ENCODE measurements around the gene TMEM250.

DNA sequence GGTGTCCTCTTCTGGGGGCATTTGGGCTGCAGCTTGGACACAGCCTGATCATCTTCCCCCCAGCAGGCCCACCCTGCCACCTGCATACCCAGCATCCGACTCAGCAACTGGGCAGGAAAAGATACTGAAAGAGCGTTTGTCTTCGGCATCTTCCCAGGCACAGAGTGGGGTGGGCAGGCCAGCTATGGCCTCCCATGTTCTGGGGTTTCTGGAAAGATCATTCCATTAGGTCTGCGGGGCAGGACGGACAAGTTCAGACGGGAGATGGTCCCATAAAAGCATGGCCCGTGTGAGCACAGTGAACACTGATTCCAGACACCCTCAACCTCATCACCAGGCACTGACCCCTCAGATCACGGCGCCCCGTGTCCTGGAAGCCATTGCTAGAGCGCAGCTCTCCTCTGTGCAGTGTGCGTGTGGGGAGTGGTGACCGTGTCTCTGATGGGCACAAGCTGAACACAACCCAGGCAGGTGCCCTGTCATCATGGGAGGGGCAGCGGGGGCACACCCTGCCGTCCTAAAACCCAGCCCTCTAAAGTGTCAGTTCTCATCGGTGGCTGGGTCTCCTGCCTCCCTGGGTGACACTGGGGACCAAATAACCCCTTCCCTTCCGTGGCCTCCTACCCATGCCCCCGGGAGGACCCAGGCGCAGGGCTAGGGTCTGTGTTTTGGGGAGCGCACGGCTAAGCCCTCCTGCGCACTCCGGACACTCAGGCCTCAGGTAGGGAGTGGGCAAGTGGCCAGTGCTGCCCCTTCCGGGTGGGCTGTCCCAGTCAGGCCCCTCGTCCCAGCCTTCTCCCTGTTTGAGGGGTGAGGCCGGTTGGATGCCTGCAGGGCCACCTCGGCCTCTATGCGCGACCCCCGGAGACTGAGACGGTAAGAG, 13.2 kb upstream of the TMEM250 start:
- TF ChIP-seq, protein P1, sequence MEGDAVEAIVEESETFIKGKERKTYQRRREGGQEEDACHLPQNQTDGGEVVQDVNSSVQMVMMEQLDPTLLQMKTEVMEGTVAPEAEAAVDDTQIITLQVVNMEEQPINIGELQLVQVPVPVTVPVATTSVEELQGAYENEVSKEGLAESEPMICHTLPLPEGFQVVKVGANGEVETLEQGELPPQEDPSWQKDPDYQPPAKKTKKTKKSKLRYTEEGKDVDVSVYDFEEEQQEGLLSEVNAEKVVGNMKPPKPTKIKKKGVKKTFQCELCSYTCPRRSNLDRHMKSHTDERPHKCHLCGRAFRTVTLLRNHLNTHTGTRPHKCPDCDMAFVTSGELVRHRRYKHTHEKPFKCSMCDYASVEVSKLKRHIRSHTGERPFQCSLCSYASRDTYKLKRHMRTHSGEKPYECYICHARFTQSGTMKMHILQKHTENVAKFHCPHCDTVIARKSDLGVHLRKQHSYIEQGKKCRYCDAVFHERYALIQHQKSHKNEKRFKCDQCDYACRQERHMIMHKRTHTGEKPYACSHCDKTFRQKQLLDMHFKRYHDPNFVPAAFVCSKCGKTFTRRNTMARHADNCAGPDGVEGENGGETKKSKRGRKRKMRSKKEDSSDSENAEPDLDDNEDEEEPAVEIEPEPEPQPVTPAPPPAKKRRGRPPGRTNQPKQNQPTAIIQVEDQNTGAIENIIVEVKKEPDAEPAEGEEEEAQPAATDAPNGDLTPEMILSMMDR (IDR thresholded peaks at IDR 0.05): no peak
- TF ChIP-seq, protein P2, sequence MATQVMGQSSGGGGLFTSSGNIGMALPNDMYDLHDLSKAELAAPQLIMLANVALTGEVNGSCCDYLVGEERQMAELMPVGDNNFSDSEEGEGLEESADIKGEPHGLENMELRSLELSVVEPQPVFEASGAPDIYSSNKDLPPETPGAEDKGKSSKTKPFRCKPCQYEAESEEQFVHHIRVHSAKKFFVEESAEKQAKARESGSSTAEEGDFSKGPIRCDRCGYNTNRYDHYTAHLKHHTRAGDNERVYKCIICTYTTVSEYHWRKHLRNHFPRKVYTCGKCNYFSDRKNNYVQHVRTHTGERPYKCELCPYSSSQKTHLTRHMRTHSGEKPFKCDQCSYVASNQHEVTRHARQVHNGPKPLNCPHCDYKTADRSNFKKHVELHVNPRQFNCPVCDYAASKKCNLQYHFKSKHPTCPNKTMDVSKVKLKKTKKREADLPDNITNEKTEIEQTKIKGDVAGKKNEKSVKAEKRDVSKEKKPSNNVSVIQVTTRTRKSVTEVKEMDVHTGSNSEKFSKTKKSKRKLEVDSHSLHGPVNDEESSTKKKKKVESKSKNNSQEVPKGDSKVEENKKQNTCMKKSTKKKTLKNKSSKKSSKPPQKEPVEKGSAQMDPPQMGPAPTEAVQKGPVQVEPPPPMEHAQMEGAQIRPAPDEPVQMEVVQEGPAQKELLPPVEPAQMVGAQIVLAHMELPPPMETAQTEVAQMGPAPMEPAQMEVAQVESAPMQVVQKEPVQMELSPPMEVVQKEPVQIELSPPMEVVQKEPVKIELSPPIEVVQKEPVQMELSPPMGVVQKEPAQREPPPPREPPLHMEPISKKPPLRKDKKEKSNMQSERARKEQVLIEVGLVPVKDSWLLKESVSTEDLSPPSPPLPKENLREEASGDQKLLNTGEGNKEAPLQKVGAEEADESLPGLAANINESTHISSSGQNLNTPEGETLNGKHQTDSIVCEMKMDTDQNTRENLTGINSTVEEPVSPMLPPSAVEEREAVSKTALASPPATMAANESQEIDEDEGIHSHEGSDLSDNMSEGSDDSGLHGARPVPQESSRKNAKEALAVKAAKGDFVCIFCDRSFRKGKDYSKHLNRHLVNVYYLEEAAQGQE (IDR thresholded peaks at IDR 0.05; ENCODE audit: insufficient read depth in 1 of 2, low read depth in 2 of 2, low read length in 1 of 2): no peak
- no peak for TF ChIP-seq POLR2AphosphoS5 (IDR thresholded peaks at IDR 0.05; ENCODE audit: low read depth, low read length)
- no peak for TF ChIP-seq TCF7L2 (IDR thresholded peaks at IDR 0.05; ENCODE audit: low read depth, low read length)

Measured in Panc1 (cell line).